Duodenal mucosa (tissue), 2 donors: ENCODE data around the gene MAML2.

Experiments used
- H3K27ac ChIP-seq: one replicate; pipeline ENCODE4 v1.7.0; 2013; ENCODE audit warnings: low read depth, low read length
- H3K27me3 ChIP-seq, 2 donors: one replicate each; pipeline ENCODE4 v1.7.0; 2013; ENCODE audit warnings: low read length in 2 of 2, control low read depth in 1 of 2; ENCODE audit not compliant: insufficient read depth in 2 of 2, control insufficient read depth in 1 of 2
- H3K36me3 ChIP-seq, 2 donors: one replicate each; pipeline ENCODE4 v1.7.0; 2013; ENCODE audit warnings: low read length in 2 of 2, control low read depth in 1 of 2; ENCODE audit not compliant: insufficient read depth in 2 of 2, control insufficient read depth in 1 of 2
- H3K4me1 ChIP-seq, 2 donors: one replicate each; pipeline ENCODE4 v1.7.0; 2013; ENCODE audit warnings: low read length in 2 of 2, control low read depth in 1 of 2; ENCODE audit not compliant: insufficient read depth in 2 of 2, control insufficient read depth in 1 of 2
- H3K4me3 ChIP-seq, 2 donors: one replicate each; pipeline ENCODE4 v1.7.0; 2013; ENCODE audit warnings: low read length in 2 of 2, low read depth in 1 of 2
- H3K9ac ChIP-seq, 2 donors: one replicate each; pipeline ENCODE4 v1.7.0; 2013; ENCODE audit warnings: low read length in 2 of 2, low read depth in 1 of 2
- H3K9me3 ChIP-seq, 2 donors: one replicate each; pipeline ENCODE4 v1.7.0; 2013; ENCODE audit warnings: low read length in 2 of 2, control low read depth in 1 of 2; ENCODE audit not compliant: control insufficient read depth in 1 of 2

Gene MAML2

DNA sequence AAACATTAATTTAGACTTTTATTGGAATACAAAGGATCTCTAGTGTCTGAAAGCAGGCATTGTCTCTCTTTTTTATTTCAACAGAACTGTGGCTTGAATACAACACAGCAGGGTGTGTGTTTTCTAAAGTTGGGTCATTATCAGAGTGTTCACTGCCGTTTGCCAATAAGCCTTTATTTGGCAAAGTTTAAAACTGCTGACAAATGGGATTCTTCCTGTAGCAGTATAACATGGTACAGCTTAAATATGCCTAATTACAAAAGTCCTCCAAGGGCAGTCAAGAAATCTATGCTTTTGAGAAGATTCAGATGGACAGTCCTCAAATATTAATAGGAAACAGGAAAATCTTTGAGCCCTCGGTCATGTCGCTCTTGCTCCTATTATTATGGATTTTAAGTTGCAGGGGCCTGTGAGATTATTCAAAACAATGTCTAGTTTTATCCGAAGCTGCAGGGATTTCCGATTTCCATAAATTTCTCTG, 199.9 kb downstream of the MAML2 start:
- peaks cover 0 to 6% of the 10 kb centered on the region in 2 donors for H3K4me1 ChIP-seq
- H3K9ac ChIP-seq, result no peak overlapping the region
- no peaks in the 10 kb centered on the region for H3K36me3 ChIP-seq
- H3K4me3 ChIP-seq, result no peak overlapping the region
- no peaks in the 10 kb centered on the region for H3K9me3 ChIP-seq
- H3K27ac ChIP-seq, result no peak overlapping the region
- H3K27me3 ChIP-seq, result no peaks in the 10 kb centered on the region

DNA sequence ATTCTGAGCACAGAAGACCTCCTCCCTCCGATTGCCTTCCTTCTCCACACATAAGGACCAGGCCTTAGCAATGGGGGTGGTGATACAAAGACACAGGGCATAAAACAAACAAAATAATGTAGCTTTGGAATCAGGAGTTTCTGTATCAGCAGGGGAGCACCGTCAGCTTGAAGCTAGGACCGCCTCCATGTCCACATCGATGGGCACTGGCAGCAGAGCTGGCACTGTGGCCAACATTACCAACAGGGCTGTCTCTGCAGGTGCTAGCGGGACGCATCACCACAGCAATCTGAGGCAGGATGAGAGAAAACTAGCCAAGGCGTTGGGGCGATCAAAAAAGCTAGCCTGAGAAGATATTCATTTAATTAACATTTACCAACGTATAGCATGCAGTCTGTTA, 201.4 kb downstream of the MAML2 start:
- Histone ChIP-seq H3K4me3 (no peak overlapping the region), H3K4me1 (peaks cover 0 to 6% of the 10 kb centered on the region in 2 donors), H3K36me3 (no peaks in the 10 kb centered on the region), H3K27ac (no peak overlapping the region), H3K27me3 (no peaks in the 10 kb centered on the region), H3K9ac (no peak overlapping the region), H3K9me3 (no peaks in the 10 kb centered on the region)

DNA sequence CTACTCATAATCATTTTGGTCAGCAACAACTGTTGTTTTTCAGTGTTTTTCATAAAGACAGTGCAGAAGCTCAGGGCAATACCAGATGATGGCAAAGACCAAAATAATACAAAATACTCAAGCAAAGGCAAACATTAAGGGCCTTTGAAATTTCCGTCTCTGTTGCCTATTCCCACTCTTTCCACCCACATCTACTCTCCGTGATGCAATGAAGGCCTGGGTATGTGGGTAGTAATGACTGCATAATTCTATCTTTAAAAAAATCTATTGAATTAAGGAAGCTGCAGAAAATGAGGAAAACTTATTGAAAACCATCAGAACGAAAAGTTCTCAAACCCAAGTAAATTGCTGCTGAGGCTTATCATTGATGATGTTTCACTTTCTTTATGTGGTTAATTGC, 203.3 kb downstream of the MAML2 start:
- peaks cover 3% of the 10 kb centered on the region in 2 donors for H3K4me1 ChIP-seq
- no peak overlapping the region for H3K4me3 ChIP-seq
- no peaks in the 10 kb centered on the region for H3K36me3 ChIP-seq
- H3K9me3 ChIP-seq, result no peaks in the 10 kb centered on the region
- H3K27ac ChIP-seq, result no peak overlapping the region
- H3K9ac ChIP-seq, result no peak overlapping the region
- H3K27me3 ChIP-seq, result no peaks in the 10 kb centered on the region

DNA sequence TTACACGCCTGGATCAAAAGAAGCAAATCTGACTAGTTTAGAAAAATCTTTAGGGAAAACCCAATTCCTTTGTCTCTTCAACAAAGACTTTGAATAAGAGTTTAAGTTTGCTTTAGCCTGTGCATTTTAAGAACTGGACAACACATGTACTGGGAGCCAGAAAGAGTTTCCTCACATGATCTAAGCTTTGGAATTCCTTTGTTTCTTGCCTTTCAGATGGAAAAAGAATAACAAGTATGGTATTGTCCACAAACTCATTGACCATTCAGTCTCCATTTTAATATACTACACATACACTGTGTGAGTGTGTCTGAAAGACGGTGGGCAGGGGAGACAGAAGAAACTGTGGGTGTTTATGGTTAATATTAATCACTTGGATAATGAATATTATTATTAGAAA, 205.6 kb downstream of the MAML2 start:
- H3K9ac ChIP-seq, result no peak overlapping the region
- peaks cover 4 to 11% of the 10 kb centered on the region in 2 donors for H3K4me1 ChIP-seq
- no peak overlapping the region for H3K27ac ChIP-seq
- no peaks in the 10 kb centered on the region for H3K27me3 ChIP-seq
- no peak overlapping the region for H3K4me3 ChIP-seq
- H3K36me3 ChIP-seq, result no peaks in the 10 kb centered on the region
- H3K9me3 ChIP-seq, result no peaks in the 10 kb centered on the region

DNA sequence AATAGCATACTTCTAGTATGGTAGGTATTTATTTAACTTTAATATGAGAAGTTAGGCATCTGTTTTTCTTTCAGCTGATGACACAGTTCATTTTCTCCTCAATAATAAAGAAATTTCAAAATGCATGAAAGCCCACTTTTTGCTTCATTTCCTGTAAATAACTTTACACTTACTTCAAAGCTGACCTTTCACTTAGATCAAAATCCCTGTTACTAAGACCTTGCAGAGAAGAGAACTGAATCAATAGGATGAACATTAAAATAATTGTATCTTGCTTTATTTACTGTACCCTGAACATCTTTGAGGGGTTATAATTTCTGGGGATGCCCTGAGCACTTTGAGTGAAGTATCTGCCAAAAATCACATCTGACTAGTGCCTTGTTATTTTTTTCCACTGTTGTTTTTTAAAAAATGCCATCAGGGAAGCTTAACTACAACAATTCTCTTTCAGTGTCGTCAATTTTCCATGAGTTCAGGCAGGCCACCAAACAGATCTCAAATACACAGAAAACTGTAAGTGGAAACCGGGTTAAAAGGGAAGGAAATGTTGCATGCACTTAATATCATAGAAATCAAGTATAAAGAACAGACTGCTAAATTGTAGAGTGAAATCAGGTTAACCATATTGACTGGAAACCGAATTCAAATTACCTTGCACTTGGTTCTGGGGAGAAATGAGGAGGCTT, 206.2 kb downstream of the MAML2 start:
- Histone ChIP-seq H3K27ac (no peak overlapping the region), H3K9ac (no peak overlapping the region), H3K9me3 (no peaks in the 10 kb centered on the region), H3K4me1 (peaks cover 4 to 11% of the 10 kb centered on the region in 2 donors), H3K36me3 (no peaks in the 10 kb centered on the region), H3K27me3 (no peaks in the 10 kb centered on the region), H3K4me3 (no peak overlapping the region)

DNA sequence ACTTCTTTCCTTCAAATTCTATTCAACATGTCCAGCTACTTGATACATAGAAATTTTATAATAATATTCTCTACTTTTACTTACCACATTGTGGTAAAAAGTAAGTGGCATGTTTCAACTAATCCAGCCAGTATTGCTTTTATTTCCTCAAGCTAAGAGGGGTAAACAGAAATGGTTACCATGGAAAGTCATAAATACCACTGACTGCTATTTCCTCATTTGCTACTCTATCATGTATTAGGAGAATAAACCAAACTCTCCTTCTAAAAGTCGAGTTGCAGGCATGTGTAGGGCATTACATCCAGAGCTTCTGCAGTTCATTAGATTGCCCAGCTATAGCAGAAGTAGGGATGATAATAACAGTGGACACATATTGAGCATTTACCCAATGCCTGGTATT, 208.4 kb downstream of the MAML2 start:
- Histone ChIP-seq H3K9me3 (no peaks in the 10 kb centered on the region), H3K9ac (peak overlapping the region in 1 of 2 donors; percentile 0), H3K27ac (no peak overlapping the region), H3K4me3 (no peak overlapping the region), H3K4me1 (peaks cover 4 to 11% of the 10 kb centered on the region in 2 donors), H3K27me3 (no peaks in the 10 kb centered on the region), H3K36me3 (no peaks in the 10 kb centered on the region)

DNA sequence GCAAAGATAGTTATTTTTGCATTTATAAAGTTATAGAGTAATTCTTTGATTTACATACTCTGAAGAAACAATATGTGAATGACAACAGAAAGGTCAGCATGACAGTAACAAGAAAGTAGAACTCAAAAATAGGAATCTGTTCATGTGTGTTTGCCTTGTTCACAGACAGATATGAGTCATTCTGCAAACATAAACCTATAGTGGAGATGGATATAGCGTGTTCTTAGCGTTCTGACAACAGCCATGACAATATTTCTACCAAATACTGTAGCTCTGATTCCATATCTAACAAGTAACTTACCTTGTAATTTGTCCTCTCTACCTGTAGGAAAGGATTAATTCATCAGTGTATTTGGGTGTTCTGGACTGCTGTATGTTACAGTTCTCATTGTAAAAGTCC, 210.6 kb downstream of the MAML2 start:
- no peaks in the 10 kb centered on the region for H3K9me3 ChIP-seq
- H3K27me3 ChIP-seq, result no peaks in the 10 kb centered on the region
- H3K4me3 ChIP-seq, result no peak overlapping the region
- H3K36me3 ChIP-seq, result no peaks in the 10 kb centered on the region
- H3K4me1 ChIP-seq, result peaks cover 4 to 11% of the 10 kb centered on the region in 2 donors
- H3K9ac ChIP-seq, result no peak overlapping the region
- no peak overlapping the region for H3K27ac ChIP-seq

DNA sequence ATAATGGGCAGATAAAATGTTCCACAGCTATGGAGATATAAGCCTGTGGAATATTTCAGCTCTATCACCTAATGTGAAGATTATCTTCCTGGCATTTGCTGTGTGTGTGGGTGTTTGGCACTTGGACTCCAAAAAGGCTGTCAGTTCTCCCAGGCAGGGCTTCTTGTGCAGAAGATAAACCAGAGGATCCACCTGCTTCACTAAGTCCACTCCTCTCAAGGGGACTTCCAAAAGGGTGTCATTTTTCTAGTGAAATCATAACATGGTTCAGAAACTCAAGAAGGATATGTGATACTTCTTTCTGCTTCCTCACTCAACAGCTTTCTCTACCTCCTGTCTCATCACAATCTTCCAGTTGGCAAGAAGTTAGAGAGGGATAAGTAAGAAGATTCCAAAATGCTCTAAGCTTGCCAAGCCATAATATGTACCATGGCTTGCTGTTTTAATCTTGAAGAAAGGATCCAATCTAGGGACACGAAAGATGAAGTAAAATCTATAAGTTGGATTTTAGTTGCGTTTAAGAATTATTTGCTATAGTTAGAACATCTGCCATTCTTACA, 212.9 kb downstream of the MAML2 start:
- no peak overlapping the region for H3K27ac ChIP-seq
- no peaks in the 10 kb centered on the region for H3K27me3 ChIP-seq
- H3K9me3 ChIP-seq, result no peaks in the 10 kb centered on the region
- H3K4me1 ChIP-seq, result peaks cover 4 to 11% of the 10 kb centered on the region in 2 donors
- no peak overlapping the region for H3K4me3 ChIP-seq
- no peaks in the 10 kb centered on the region for H3K36me3 ChIP-seq
- H3K9ac ChIP-seq, result no peak overlapping the region

DNA sequence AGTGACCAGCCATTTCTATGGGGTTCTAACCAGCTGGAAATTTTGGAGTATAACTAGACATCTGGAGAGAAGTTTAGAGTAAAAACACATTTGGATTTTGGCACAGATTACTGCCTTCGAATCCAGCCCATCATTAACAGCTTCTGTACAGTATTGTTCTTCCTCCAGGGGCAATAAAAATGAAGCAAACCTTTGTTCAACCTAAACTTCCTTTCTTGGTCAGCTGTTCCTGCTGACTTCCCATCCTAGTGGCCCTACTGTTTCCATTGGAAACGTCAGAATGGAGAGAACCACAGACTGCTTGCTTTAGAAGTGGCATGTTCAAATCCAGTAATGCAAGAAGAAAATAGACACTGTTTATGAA, 215.4 kb downstream of the MAML2 start:
- Histone ChIP-seq H3K27ac (no peak overlapping the region), H3K27me3 (no peaks in the 10 kb centered on the region), H3K4me1 (no peaks in the 10 kb centered on the region), H3K9me3 (no peaks in the 10 kb centered on the region), H3K9ac (no peak overlapping the region), H3K36me3 (no peaks in the 10 kb centered on the region), H3K4me3 (no peak overlapping the region)

DNA sequence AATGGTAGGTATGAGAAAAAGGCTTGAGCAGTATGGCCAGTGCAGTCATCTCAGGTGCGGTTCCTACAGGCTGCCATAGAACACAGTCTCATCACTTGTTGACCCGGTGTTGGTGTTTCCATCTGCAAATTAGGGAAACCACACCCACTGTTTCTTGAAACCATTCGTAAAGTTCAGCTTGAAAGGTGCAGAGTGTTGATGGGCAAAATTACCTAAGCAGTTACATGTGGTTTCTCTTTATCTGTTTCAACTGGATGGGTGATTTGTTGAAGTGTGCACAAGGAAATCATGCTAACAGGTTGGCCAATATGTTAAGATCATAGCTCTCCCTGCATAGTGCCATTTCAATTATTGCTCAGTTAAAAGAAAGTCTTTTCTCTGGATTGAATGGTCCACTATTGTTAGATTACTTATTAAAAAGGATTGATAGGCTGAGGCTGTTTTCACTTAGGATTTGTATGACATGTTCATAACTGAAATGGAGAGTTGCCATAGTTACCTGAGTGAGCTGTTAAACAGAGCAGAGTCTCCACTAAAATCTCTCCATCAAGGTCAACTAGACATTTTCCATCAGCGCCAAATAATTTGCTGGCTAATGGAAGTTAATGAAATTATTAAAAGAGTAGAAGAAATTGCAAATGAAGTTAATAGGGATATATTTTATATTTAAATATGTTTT, 215.9 kb downstream of the MAML2 start:
- Histone ChIP-seq H3K4me3 (no peak overlapping the region), H3K27me3 (no peaks in the 10 kb centered on the region), H3K4me1 (no peaks in the 10 kb centered on the region), H3K9me3 (no peaks in the 10 kb centered on the region), H3K27ac (no peak overlapping the region), H3K9ac (no peak overlapping the region), H3K36me3 (no peaks in the 10 kb centered on the region)
